Common myeloid progenitor, CD34-positive (primary cell): ENCODE measurements around the gene ERRFI1.

Experiments used
- CTCF ChIA-PET: fragments of 350-600 bp; sonication (Branson Sonifier 250); formaldehyde crosslinking; loops from one replicate; lab custom pipeline; 2021; ENCODE audit warnings: antibody characterized with exemption; lab: Charles Lee
- POLR2A ChIA-PET: fragments of 350-600 bp; sonication (Branson Sonifier 250); formaldehyde crosslinking; loops from one replicate; lab custom pipeline; 2021; ENCODE audit warnings: antibody characterized with exemption; lab: Charles Lee
- DNase-seq, 3 donors: peaks; one replicate each; pipeline versions ENCODE4 v3.0.0 to v3.0.0-alpha.2; 2013
- H3K27ac ChIP-seq, 2 experiments: 1 replicate in 1 of 2; 2 replicates in 1 of 2; pipeline ENCODE4 v1.7.0; 2013; ENCODE audit warnings: inconsistent platforms in 2 of 2, low read length in 2 of 2, mild to moderate bottlenecking in 2 of 2, low read depth in 1 of 2, moderate library complexity in 1 of 2; ENCODE audit not compliant: severe bottlenecking in 2 of 2, insufficient read depth in 1 of 2, poor library complexity in 1 of 2
- H3K27me3 ChIP-seq, 5 experiments: replicated peaks in 2 of 5; 1 replicate in 3 of 5; 2 replicates in 2 of 5; pipeline versions ENCODE4 v1.6.1 to v1.7.0; 2013; ENCODE audit warnings: low read length in 4 of 5, mild to moderate bottlenecking in 2 of 5, moderate library complexity in 2 of 5, inconsistent platforms in 1 of 5; ENCODE audit not compliant: insufficient read depth in 5 of 5, control insufficient read depth in 4 of 5
- H3K36me3 ChIP-seq, 4 experiments: 1 replicate in 2 of 4; 2 replicates in 2 of 4; pipeline versions ENCODE4 v1.6.1 to v1.7.0; 2013; ENCODE audit warnings: low read length in 3 of 4, control low read depth in 1 of 4, mild to moderate bottlenecking in 1 of 4; ENCODE audit not compliant: control insufficient read depth in 4 of 4, insufficient read depth in 4 of 4
- H3K4me1 ChIP-seq, 4 experiments: 1 replicate in 3 of 4; 2 replicates in 1 of 4; pipeline versions ENCODE4 v1.6.1 to v1.7.1; 2013; ENCODE audit warnings: low read length in 3 of 4, mild to moderate bottlenecking in 3 of 4, control low read depth in 1 of 4, inconsistent platforms in 1 of 4, moderate library complexity in 1 of 4; ENCODE audit not compliant: control insufficient read depth in 4 of 4, insufficient read depth in 4 of 4; ENCODE audit errors: control extremely low read depth in 1 of 4
- H3K4me3 ChIP-seq, 7 experiments: 1 replicate in 4 of 7; 2 replicates in 3 of 7; pipeline versions ENCODE4 v1.5.1 to v1.7.0; 2013; ENCODE audit warnings: mild to moderate bottlenecking in 7 of 7, low read length in 6 of 7, moderate library complexity in 6 of 7, inconsistent platforms in 2 of 7, low read depth in 2 of 7, control low read depth in 1 of 7; ENCODE audit not compliant: insufficient read depth in 4 of 7, control insufficient read depth in 1 of 7; ENCODE audit errors: extremely low read depth in 1 of 7
- H3K9me3 ChIP-seq, 5 experiments: 1 replicate in 4 of 5; 2 replicates in 1 of 5; pipeline versions ENCODE4 v1.6.1 to v1.7.1; 2013; ENCODE audit warnings: low read length in 4 of 5, mild to moderate bottlenecking in 2 of 5, inconsistent platforms in 1 of 5, low read depth in 1 of 5, moderate library complexity in 1 of 5; ENCODE audit not compliant: control insufficient read depth in 4 of 5, insufficient read depth in 2 of 5; ENCODE audit errors: control extremely low read depth in 1 of 5
- WGBS: methylation state at CpG from one replicate; pipeline ENCODE4 v1.1.5; 2013; ENCODE audit not compliant: insufficient coverage; 5-methylcytosine and 5-hydroxymethylcytosine counted together

The ERRFI1 gene

DNA sequence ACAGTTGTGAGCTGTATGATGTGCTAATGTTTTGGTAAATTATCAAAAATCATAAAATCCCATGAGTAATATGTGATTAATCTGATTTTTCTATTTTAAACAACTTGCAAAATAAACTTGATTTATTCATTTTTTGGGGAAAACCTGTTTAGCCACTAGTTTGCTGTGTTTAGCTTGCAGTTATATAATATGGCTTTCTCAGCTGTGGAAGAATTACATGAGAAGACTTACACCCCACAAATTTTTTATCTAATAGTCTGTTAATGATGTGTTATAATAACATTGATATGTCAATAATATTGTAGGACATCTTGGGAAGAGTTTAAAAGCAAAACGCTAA, 2.4 kb upstream of the ERRFI1 start:
- CTCF ChIA-PET, result interaction anchor here (1.5 to 9.4 kb wide), 3 partner anchors 287 to 324 kb away, joined by 6 to 54 read pairs (median 6); no protein-coding TSS in a partner anchor
- Histone ChIP-seq H3K27me3 (peaks cover 16 to 39% (median 22%) of the 10 kb centered on the region in 5 experiments), H3K4me3 (no peak overlapping the region), H3K4me1 (peaks cover 4 to 15% (median 14%) of the 10 kb centered on the region in 4 experiments), H3K36me3 (no peaks in the 10 kb centered on the region), H3K27ac (no peak overlapping the region), H3K9me3 (no peaks in the 10 kb centered on the region)
- POLR2A ChIA-PET, result no interaction called here
- DNase-seq, result no peak
- WGBS, result no CpG with 5 or more reads among the region's 1 CpG

DNA sequence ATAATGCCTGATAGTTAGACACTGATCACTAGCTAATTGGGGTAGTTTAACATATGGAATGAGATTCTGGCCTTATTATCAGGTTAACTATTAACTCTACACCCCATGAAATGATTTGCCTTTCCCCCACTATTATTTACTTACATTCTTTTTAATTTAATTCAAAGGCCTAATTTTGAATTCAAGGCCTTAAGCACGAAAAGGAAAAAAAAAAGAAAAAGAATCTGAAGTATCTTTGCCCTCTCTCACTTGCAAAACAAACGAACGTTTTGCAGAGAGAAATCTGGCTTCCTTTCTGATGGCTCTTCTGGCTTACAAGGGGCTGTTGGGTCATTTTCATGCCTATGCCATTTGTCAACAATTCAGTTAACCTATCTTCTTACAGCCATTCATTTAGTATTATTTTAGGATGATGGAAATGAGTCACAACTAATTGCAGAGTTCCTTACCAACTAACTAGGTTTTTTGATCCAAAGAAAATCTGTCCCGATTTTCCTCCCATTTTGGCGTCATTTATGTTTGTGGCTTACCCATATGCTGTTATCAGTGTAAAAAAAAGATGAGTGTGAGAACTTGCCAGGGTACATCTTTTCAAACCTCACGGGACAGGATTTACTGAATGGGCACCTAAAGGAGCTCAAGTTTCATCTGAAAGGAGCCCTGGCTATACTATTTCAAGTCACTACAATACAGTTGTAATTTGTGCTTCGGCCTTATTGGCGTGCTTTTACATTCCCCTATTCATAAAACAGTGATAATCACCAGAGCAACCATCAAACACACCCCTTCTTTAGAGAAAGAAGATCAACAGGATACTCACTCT, 1.9 kb upstream of the ERRFI1 start:
- Histone ChIP-seq H3K4me3 (no peak overlapping the region), H3K9me3 (no peaks in the 10 kb centered on the region), H3K27me3 (peaks cover 16 to 44% (median 25%) of the 10 kb centered on the region in 5 experiments), H3K27ac (no peak overlapping the region), H3K4me1 (peaks cover 4 to 15% (median 14%) of the 10 kb centered on the region in 4 experiments), H3K36me3 (no peaks in the 10 kb centered on the region)
- ChIA-PET CTCF (interaction anchor here (1.5 to 9.4 kb wide), 3 partner anchors 287 to 325 kb away, joined by 6 to 54 read pairs (median 6); no protein-coding TSS in a partner anchor), POLR2A (no interaction called here)
- DNase-seq, result no peak
- whole genome bisulfite sequencing, result 97% methylated on average over 5 of the region's 8 CpGs

DNA sequence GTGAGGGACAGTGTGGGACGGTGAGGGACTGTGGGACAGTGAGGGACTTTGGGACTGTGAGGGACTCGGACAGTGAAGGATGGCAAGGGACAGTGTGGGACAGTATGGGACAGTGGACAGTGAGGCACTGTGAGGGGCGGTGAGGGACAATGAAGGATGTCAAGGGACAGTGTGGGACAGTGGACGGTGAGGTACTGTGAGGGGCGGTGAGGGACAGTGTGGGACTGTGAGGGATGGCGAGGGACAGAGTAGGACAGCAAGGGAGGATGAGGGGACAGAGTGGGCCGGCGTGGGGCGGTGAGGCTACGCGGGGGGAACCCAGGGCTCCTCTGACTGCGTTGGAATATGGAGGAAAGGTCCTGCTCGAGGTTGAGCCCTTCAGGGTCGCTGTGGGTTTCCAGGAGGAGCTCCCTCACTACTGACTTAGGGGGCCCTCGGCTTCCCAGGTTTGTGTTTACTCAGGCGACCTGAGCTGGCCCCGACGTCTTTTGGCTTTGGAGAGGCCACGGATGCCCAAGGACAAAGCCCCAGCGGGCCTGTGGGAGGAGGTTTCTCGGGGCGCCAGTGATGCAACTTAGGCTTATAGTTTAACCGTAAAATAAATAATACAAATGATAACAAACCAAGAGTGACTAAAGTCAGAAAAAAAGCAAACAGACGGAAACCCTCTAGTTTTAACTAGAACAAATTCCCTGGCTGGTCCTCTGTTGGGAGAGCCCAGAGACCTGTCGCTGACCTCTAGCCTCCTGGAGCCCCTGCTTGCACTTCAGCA, 1.1 kb upstream of the ERRFI1 start:
- 86% methylated on average over 20 of the region's 25 CpGs for WGBS
- peaks cover 4 to 15% (median 14%) of the 10 kb centered on the region in 4 experiments for H3K4me1 ChIP-seq
- ChIA-PET POLR2A (no interaction called here), CTCF (interaction anchor here (1.5 to 9.4 kb wide), 2 partner anchors 288 to 323 kb away, joined by 6 to 54 read pairs; no protein-coding TSS in a partner anchor)
- H3K36me3 ChIP-seq, result no peaks in the 10 kb centered on the region
- no peak for DNase-seq
- no peak overlapping the region for H3K27ac ChIP-seq
- H3K27me3 ChIP-seq, result peaks cover 18 to 49% (median 25%) of the 10 kb centered on the region in 5 experiments
- H3K4me3 ChIP-seq, result no peak overlapping the region
- no peaks in the 10 kb centered on the region for H3K9me3 ChIP-seq

DNA sequence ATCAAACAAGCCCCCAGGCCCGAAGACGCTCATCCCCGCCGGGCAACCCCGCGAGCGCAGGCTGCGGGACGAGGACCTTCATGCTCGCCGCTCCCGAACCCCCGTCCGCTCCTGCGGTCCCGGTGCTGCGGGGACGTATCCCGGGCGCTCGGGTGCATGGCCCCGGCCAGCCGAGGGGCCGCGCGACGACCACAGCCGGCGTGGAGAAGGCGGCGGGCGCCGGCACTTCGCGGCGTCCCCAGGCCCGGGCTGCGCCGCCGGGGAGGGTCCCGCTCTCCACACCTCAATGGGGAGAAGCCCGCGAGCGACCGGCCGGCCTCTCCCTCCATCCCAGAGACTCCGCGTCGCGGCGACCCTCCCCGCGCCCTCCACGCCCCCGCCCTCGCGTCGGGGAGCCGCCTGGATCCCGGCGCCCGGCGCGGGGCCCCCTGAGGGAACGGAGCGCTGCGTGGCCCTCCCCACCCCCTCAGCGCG, 401 bp downstream of the ERRFI1 start:
- 0% methylated on average over 53 of the region's 69 CpGs for WGBS

DNA sequence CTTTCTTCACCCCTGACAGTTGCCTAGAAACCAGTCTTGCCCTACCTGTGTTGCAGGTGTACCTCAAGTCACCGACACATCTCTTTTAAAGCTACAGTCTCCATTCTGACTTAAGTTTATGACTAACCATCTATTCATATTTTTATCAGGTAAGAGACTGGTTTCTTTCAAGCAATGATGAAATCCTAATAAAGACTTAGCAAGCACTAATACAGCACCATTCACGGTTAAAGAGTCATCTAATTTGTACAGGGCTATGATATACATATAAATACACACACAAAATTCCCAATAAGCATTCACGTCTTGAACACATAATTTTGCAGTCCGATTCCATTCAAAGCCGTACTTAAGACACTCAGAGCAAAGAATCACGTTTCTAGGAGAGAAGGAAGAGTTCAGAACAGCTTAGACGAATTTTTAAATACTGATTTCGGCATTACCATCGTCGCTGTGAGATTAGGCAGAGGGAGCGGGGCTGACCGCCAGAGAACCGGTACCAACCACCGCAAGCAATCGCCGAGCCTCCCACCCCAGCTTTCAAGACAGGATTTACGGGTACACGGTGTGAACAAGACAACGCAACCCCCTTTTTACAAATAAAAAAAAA, 943 bp downstream of the ERRFI1 start:
- Histone ChIP-seq H3K9me3 (no peaks in the 10 kb centered on the region), H3K36me3 (no peaks in the 10 kb centered on the region), H3K4me1 (peaks cover 4 to 15% (median 14%) of the 10 kb centered on the region in 4 experiments), H3K27ac (no peak overlapping the region), H3K4me3 (peak overlapping the region in 4 of 7 experiments; percentile 40 to 62 (median 56)), H3K27me3 (peaks cover 19 to 52% (median 28%) of the 10 kb centered on the region in 5 experiments)
- DNase-seq, result peak in 2 of 3 donors; percentile 31 to 33
- ChIA-PET CTCF (interaction anchor here (1.9 kb wide), 1 partner anchor 10 kb away, joined by 10 read pairs; no protein-coding TSS in a partner anchor), POLR2A (interaction anchor here (1.0 kb wide), 1 partner anchor 293 kb away, joined by 3 read pairs; the partner anchor contains the start of gene SLC45A1)
- WGBS, result 6% methylated on average over 16 of the region's 19 CpGs

More for the DNA sequence above, 401 bp downstream of the ERRFI1 start:
- H3K27me3 ChIP-seq, result peaks cover 19 to 52% (median 28%) of the 10 kb centered on the region in 5 experiments
- no peak overlapping the region for H3K27ac ChIP-seq
- no peaks in the 10 kb centered on the region for H3K9me3 ChIP-seq
- ChIA-PET CTCF (interaction anchor here (9.4 kb wide), 1 partner anchor 289 kb away, joined by 54 read pairs; no protein-coding TSS in a partner anchor), POLR2A (interaction anchor here (1.0 kb wide), 1 partner anchor 292 kb away, joined by 3 read pairs; the partner anchor contains the start of gene SLC45A1)
- no peak for DNase-seq
- peak overlapping the region in 4 of 7 experiments; percentile 40 to 62 (median 56) for H3K4me3 ChIP-seq
- H3K36me3 ChIP-seq, result no peaks in the 10 kb centered on the region
- H3K4me1 ChIP-seq, result peaks cover 4 to 15% (median 14%) of the 10 kb centered on the region in 4 experiments

DNA sequence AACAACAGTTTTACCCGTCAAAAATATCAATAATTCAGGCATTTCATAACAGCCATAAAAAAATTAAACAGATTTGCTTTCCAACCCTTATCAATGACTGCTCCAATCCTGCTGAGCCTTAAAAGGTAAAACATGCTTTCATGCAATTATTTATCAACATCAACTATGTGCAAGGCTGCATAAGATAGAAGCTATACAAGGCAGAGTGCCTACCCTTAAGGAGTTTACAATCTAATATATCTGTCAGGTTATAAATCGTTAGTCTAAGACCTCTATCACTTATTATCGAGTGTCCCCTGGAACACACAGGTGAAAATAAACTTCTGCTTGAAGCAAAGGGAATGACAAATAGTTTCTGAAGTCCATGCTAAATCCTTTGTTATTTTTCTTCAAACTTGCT, 1.8 kb downstream of the ERRFI1 start:
- H3K27ac ChIP-seq, result no peak overlapping the region

More for the DNA sequence above, 1.8 kb downstream of the ERRFI1 start:
- no peak for DNase-seq
- POLR2A ChIA-PET, result interaction anchor here (0.7 kb wide), 1 partner anchor 60 kb away, joined by 3 read pairs; no protein-coding TSS in a partner anchor
- Histone ChIP-seq H3K36me3 (no peaks in the 10 kb centered on the region), H3K4me3 (no peak overlapping the region), H3K27me3 (peaks cover 19 to 52% (median 28%) of the 10 kb centered on the region in 5 experiments), H3K4me1 (peaks cover 4 to 15% (median 14%) of the 10 kb centered on the region in 4 experiments), H3K9me3 (no peaks in the 10 kb centered on the region)
- WGBS, result 100% methylated on average over 3 of the region's 3 CpGs
- CTCF ChIA-PET, result interaction anchor here (1.9 kb wide), 1 partner anchor 9 kb away, joined by 10 read pairs; no protein-coding TSS in a partner anchor
